ENCODE measurements around the gene CPED1. TPM values are rescaled to one million over a fixed set of nuclear protein-coding genes. Genes with fewer than 3 reads are reported as not detected.

The CPED1 gene
- total RNA-seq, 4 donors from 2014 or later: 7.4 to 19.6 (median 11.4) TPM

DNA sequence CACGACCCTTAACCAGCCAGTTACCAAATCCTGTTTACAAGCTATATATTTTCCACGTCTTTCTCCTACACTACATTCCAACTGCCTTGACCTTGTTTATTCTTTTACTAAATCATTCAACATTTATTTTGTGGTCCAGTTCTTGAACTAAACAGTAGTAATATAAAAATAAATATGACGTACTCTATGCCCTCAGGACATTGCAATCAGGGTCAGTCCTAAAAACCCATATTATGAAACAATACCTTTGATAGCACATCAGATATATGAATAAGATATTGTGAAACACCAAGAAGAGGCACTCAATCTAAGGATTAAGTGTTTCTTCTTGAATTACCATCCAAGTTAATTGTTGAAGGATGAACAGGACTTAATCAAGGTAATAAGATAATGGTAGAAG, 287.8 kb downstream of the CPED1 start:
- DNase-seq: no peak
- Histone ChIP-seq H3K9me3 (no peaks in the 10 kb centered on the region), H3K36me3 (no peaks in the 10 kb centered on the region), H3K27me3 (no peaks in the 10 kb centered on the region), H3K27ac (no peak overlapping the region), H3K4me1 (no peaks in the 10 kb centered on the region), H3K4me3 (replicated peaks in 1 of 3) (no peak overlapping the region)
- WGBS, 2 donors: 86 to 92% methylated on average over 3 of the region's 3 CpGs
- intact Hi-C loops (cut with DNase I): no loop called here
- TF ChIP-seq CTCF (IDR thresholded peaks at IDR 0.05): no peak
- no peak for TF ChIP-seq POLR2A (IDR thresholded peaks at IDR 0.05)

GRCh38 chr7:121278120-121279021, 289.9 kb downstream of the CPED1 start:
- no peaks in the 10 kb centered on the region for H3K4me1 ChIP-seq
- 70 to 75% methylated on average over 2 of the region's 2 CpGs for WGBS, 2 donors
- no peaks in the 10 kb centered on the region for H3K9me3 ChIP-seq
- intact Hi-C loops (cut with DNase I): no loop called here
- no peaks in the 10 kb centered on the region for H3K36me3 ChIP-seq
- no peak for TF ChIP-seq CTCF (IDR thresholded peaks at IDR 0.05)
- no peak for TF ChIP-seq POLR2A (IDR thresholded peaks at IDR 0.05)
- no peaks in the 10 kb centered on the region for H3K27me3 ChIP-seq
- DNase-seq: no peak
- no peak overlapping the region for H3K4me3 ChIP-seq (replicated peaks in 1 of 3)
- H3K27ac ChIP-seq: no peak overlapping the region

- no peak overlapping the region for H3K4me3 ChIP-seq (replicated peaks in 1 of 3)
- no peaks in the 10 kb centered on the region for H3K27me3 ChIP-seq
- DNase-seq: no peak
- no peak overlapping the region for H3K27ac ChIP-seq
- no peaks in the 10 kb centered on the region for H3K9me3 ChIP-seq
- H3K36me3 ChIP-seq: no peaks in the 10 kb centered on the region
- WGBS, 2 donors: 87 to 90% methylated on average over 2 of the region's 2 CpGs
- intact Hi-C loops (cut with DNase I): no loop called here
- no peaks in the 10 kb centered on the region for H3K4me1 ChIP-seq
- TF ChIP-seq CTCF (IDR thresholded peaks at IDR 0.05): no peak
- no peak for TF ChIP-seq POLR2A (IDR thresholded peaks at IDR 0.05)
These were observed 290.6 kb downstream of the CPED1 start for GRCh38 chr7:121279060-121279620.

- no peak for DNase-seq
- Histone ChIP-seq H3K27ac (no peak overlapping the region), H3K4me1 (no peaks in the 10 kb centered on the region), H3K9me3 (no peaks in the 10 kb centered on the region), H3K4me3 (replicated peaks in 1 of 3) (no peak overlapping the region), H3K36me3 (no peaks in the 10 kb centered on the region), H3K27me3 (no peaks in the 10 kb centered on the region)
- 88 to 89% methylated on average over 4 of the region's 4 CpGs for WGBS, 2 donors
- TF ChIP-seq CTCF (IDR thresholded peaks at IDR 0.05): no peak
- no peak for TF ChIP-seq POLR2A (IDR thresholded peaks at IDR 0.05)
- intact Hi-C loops (cut with DNase I): no loop called here
These were observed 291.3 kb downstream of the CPED1 start for GRCh38 chr7:121279822-121280221.

- Histone ChIP-seq H3K4me3 (replicated peaks in 1 of 3) (no peak overlapping the region), H3K36me3 (no peaks in the 10 kb centered on the region), H3K4me1 (no peaks in the 10 kb centered on the region), H3K27me3 (no peaks in the 10 kb centered on the region), H3K9me3 (no peaks in the 10 kb centered on the region), H3K27ac (no peak overlapping the region)
- WGBS, 2 donors: 88 to 96% methylated on average over 1 of the region's 1 CpG
- no peak for DNase-seq
- intact Hi-C loops (cut with DNase I): no loop called here
- TF ChIP-seq POLR2A (IDR thresholded peaks at IDR 0.05): no peak
- no peak for TF ChIP-seq CTCF (IDR thresholded peaks at IDR 0.05)
These were observed 292.1 kb downstream of the CPED1 start for GRCh38 chr7:121280656-121281055.
